ENCODE results near the gene CFAP46. TPM values are rescaled to one million over a fixed set of nuclear protein-coding genes. Genes with fewer than 3 reads are reported as not detected.

CFAP46 gene
- total and polyA plus RNA-seq, 2 experiments from 2014 or later: 3.1 to 5.4 TPM

DNA sequence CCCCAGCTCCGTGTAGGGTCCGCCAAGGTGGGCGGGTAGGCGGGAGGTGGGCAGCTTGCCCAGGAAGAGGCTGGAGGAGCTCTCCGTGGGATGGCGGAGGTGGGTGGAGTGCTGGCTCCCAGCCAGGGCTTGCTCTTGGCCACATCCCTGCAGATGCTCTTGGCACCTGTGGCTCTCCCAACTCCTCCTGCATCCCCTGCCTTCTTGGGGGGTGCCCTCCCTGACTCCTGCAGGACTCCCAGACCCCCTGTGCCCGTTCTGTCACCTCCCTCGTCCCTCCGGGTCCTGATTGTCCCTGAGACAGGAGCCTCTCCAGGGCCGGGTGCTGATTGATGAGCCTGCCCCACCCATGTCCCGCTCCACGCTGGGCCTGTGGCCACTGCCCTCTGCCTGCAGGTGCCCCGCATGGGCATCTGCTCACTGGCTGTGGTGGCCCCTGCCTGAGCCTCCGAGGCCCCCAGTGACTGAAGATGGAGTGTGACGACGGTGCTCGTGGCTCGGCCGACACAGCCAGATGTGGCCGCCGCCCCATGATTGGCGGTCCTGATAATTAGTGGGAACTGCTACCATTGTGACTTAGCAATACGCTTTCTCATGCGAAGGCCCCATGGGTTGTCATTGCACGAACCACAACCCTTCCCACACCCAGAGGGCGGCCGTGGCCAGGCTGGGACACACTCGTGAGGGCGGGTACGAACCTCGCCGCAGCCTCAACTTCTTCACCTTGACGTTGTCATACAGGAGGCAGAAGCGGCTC is 23.6 kb downstream of the CFAP46 start:
- no peak for TF ChIP-seq EZH2phosphoT487 (IDR thresholded peaks at IDR 0.05; ENCODE audit: unreplicated experiment)
- TF ChIP-seq ZNF331 (CRISPR knock-in tag; IDR thresholded peaks at IDR 0.05; ENCODE audit: low read depth): no peak
- TF ChIP-seq JUNB (IDR thresholded peaks at IDR 0.05; ENCODE audit: unreplicated experiment): no peak
- TF ChIP-seq NANOG (IDR thresholded peaks at IDR 0.05; ENCODE audit: borderline replicate concordance): no peak
- TF ChIP-seq CREB1 (CRISPR knock-in tag; IDR thresholded peaks at IDR 0.05; ENCODE audit: low read depth): no peak
- no peak for TF ChIP-seq STAT1 (IDR thresholded peaks at IDR 0.05; ENCODE audit: unreplicated experiment)
- no peak for TF ChIP-seq ZNF114 (CRISPR knock-in tag; IDR thresholded peaks at IDR 0.05)
- no peak overlapping the region for H3K4me3 Mint-ChIP-seq
- H3K79me2 ChIP-seq (replicated peaks; ENCODE audit: insufficient read depth): no peaks in the 10 kb centered on the region

DNA sequence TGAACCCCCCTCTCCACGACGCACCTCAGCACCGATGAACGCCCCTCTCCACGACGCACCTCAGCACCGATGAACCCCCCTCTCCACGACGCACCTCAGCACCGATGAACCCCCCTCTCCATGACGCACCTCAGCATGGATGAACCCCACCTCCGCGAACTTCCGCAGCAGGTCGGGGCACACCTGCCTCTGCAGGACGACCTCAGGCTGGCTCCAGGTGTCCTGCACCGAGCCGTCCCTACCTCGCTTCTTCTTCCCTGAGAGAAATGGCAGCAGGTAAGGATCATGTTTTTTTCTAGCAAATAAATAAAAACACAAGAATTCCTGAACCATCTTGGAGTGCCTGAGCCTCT is 24.1 kb downstream of the CFAP46 start:
- H3K4me1 Mint-ChIP-seq: no peaks in the 10 kb centered on the region; the same call in 2 of the 3 replicates
- no peak overlapping the region for H3K27ac Mint-ChIP-seq
- no peak overlapping the region for H2AFZ ChIP-seq
- H3K9me2 ChIP-seq (ENCODE audit: insufficient read depth): no peaks in the 10 kb centered on the region
- DNase-seq (ENCODE audit: low spot score): no peak
- peaks cover 6% of the 10 kb centered on the region for H3K27me3 Mint-ChIP-seq (ENCODE audit: insufficient read depth, low read depth, poor library complexity)
- no peak overlapping the region for H3K4me3 ChIP-seq
- no peaks in the 10 kb centered on the region for H3K9me3 Mint-ChIP-seq
- H3K79me2 ChIP-seq (replicated peaks; ENCODE audit: insufficient read depth): no peaks in the 10 kb centered on the region
- H3K4me3 Mint-ChIP-seq: no peak overlapping the region
- no peak overlapping the region for H3K27ac ChIP-seq (ENCODE audit: low read depth)
- H4K20me1 ChIP-seq (replicated peaks; ENCODE audit: insufficient read depth): no peaks in the 10 kb centered on the region
- no peaks in the 10 kb centered on the region for H3K27me3 ChIP-seq (ENCODE audit: insufficient read depth)
- H3F3A ChIP-seq (replicated peaks; ENCODE audit: low read depth): no peaks in the 10 kb centered on the region
- no peaks in the 10 kb centered on the region for H3K4me1 ChIP-seq (ENCODE audit: insufficient read depth)
- H3K36me3 ChIP-seq (ENCODE audit: insufficient read depth): no peaks in the 10 kb centered on the region
- no peaks in the 10 kb centered on the region for H3K36me3 Mint-ChIP-seq (ENCODE audit: low read depth)
- ATAC-seq: no peak
- H3K4me2 ChIP-seq: no peak overlapping the region
- TF ChIP-seq EZH2phosphoT487 (IDR thresholded peaks at IDR 0.05; ENCODE audit: unreplicated experiment): no peak
- TF ChIP-seq POLR2AphosphoS5 (IDR thresholded peaks at IDR 0.05; ENCODE audit: low read depth): no peak
- TF ChIP-seq ZNF331 (CRISPR knock-in tag; IDR thresholded peaks at IDR 0.05; ENCODE audit: low read depth): no peak
- TF ChIP-seq STAT1 (IDR thresholded peaks at IDR 0.05; ENCODE audit: unreplicated experiment): no peak
- TF ChIP-seq, protein P1, sequence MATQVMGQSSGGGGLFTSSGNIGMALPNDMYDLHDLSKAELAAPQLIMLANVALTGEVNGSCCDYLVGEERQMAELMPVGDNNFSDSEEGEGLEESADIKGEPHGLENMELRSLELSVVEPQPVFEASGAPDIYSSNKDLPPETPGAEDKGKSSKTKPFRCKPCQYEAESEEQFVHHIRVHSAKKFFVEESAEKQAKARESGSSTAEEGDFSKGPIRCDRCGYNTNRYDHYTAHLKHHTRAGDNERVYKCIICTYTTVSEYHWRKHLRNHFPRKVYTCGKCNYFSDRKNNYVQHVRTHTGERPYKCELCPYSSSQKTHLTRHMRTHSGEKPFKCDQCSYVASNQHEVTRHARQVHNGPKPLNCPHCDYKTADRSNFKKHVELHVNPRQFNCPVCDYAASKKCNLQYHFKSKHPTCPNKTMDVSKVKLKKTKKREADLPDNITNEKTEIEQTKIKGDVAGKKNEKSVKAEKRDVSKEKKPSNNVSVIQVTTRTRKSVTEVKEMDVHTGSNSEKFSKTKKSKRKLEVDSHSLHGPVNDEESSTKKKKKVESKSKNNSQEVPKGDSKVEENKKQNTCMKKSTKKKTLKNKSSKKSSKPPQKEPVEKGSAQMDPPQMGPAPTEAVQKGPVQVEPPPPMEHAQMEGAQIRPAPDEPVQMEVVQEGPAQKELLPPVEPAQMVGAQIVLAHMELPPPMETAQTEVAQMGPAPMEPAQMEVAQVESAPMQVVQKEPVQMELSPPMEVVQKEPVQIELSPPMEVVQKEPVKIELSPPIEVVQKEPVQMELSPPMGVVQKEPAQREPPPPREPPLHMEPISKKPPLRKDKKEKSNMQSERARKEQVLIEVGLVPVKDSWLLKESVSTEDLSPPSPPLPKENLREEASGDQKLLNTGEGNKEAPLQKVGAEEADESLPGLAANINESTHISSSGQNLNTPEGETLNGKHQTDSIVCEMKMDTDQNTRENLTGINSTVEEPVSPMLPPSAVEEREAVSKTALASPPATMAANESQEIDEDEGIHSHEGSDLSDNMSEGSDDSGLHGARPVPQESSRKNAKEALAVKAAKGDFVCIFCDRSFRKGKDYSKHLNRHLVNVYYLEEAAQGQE (IDR thresholded peaks at IDR 0.05; ENCODE audit: unreplicated experiment): no peak
- no peak for TF ChIP-seq ZNF114 (CRISPR knock-in tag; IDR thresholded peaks at IDR 0.05)
- TF ChIP-seq, protein P2, sequence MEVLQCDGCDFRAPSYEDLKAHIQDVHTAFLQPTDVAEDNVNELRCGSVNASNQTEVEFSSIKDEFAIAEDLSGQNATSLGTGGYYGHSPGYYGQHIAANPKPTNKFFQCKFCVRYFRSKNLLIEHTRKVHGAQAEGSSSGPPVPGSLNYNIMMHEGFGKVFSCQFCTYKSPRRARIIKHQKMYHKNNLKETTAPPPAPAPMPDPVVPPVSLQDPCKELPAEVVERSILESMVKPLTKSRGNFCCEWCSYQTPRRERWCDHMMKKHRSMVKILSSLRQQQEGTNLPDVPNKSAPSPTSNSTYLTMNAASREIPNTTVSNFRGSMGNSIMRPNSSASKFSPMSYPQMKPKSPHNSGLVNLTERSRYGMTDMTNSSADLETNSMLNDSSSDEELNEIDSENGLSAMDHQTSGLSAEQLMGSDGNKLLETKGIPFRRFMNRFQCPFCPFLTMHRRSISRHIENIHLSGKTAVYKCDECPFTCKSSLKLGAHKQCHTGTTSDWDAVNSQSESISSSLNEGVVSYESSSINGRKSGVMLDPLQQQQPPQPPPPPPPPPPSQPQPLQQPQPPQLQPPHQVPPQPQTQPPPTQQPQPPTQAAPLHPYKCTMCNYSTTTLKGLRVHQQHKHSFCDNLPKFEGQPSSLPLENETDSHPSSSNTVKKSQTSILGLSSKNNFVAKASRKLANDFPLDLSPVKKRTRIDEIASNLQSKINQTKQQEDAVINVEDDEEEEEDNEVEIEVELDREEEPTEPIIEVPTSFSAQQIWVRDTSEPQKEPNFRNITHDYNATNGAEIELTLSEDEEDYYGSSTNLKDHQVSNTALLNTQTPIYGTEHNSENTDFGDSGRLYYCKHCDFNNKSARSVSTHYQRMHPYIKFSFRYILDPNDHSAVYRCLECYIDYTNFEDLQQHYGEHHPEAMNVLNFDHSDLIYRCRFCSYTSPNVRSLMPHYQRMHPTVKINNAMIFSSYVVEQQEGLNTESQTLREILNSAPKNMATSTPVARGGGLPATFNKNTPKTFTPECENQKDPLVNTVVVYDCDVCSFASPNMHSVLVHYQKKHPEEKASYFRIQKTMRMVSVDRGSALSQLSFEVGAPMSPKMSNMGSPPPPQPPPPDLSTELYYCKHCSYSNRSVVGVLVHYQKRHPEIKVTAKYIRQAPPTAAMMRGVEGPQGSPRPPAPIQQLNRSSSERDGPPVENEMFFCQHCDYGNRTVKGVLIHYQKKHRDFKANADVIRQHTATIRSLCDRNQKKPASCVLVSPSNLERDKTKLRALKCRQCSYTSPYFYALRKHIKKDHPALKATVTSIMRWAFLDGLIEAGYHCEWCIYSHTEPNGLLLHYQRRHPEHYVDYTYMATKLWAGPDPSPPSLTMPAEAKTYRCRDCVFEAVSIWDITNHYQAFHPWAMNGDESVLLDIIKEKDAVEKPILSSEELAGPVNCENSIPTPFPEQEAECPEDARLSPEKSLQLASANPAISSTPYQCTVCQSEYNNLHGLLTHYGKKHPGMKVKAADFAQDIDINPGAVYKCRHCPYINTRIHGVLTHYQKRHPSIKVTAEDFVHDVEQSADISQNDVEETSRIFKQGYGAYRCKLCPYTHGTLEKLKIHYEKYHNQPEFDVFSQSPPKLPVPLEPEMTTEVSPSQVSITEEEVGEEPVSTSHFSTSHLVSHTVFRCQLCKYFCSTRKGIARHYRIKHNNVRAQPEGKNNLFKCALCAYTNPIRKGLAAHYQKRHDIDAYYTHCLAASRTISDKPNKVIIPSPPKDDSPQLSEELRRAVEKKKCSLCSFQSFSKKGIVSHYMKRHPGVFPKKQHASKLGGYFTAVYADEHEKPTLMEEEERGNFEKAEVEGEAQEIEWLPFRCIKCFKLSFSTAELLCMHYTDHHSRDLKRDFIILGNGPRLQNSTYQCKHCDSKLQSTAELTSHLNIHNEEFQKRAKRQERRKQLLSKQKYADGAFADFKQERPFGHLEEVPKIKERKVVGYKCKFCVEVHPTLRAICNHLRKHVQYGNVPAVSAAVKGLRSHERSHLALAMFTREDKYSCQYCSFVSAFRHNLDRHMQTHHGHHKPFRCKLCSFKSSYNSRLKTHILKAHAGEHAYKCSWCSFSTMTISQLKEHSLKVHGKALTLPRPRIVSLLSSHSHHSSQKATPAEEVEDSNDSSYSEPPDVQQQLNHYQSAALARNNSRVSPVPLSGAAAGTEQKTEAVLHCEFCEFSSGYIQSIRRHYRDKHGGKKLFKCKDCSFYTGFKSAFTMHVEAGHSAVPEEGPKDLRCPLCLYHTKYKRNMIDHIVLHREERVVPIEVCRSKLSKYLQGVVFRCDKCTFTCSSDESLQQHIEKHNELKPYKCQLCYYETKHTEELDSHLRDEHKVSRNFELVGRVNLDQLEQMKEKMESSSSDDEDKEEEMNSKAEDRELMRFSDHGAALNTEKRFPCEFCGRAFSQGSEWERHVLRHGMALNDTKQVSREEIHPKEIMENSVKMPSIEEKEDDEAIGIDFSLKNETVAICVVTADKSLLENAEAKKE (CRISPR knock-in tag; IDR thresholded peaks at IDR 0.05): no peak
- no peak for TF ChIP-seq JUNB (IDR thresholded peaks at IDR 0.05; ENCODE audit: unreplicated experiment)
- TF ChIP-seq, protein P3, sequence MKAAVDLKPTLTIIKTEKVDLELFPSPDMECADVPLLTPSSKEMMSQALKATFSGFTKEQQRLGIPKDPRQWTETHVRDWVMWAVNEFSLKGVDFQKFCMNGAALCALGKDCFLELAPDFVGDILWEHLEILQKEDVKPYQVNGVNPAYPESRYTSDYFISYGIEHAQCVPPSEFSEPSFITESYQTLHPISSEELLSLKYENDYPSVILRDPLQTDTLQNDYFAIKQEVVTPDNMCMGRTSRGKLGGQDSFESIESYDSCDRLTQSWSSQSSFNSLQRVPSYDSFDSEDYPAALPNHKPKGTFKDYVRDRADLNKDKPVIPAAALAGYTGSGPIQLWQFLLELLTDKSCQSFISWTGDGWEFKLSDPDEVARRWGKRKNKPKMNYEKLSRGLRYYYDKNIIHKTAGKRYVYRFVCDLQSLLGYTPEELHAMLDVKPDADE (IDR thresholded peaks at IDR 0.05): no peak

More for the DNA sequence above, 23.6 kb downstream of the CFAP46 start:
- Mint-ChIP-seq H3K27me3 (ENCODE audit: insufficient read depth, low read depth, poor library complexity) (peaks cover 4% of the 10 kb centered on the region), H3K27ac (no peak overlapping the region), H3K9me3 (no peaks in the 10 kb centered on the region), H3K4me1 (no peaks in the 10 kb centered on the region), H3K36me3 (ENCODE audit: low read depth) (no peaks in the 10 kb centered on the region)
- no peak for DNase-seq (ENCODE audit: low spot score)
- Histone ChIP-seq H2AFZ (no peak overlapping the region), H3K27ac (ENCODE audit: low read depth) (no peak overlapping the region), H3K36me3 (ENCODE audit: insufficient read depth) (no peaks in the 10 kb centered on the region), H3F3A (replicated peaks; ENCODE audit: low read depth) (no peaks in the 10 kb centered on the region), H3K4me3 (no peak overlapping the region), H3K27me3 (ENCODE audit: insufficient read depth) (no peaks in the 10 kb centered on the region), H3K4me1 (ENCODE audit: insufficient read depth) (no peaks in the 10 kb centered on the region), H3K4me2 (no peak overlapping the region), H4K20me1 (replicated peaks; ENCODE audit: insufficient read depth) (no peaks in the 10 kb centered on the region), H3K9me2 (ENCODE audit: insufficient read depth) (no peaks in the 10 kb centered on the region)
- ATAC-seq: no peak
